Neural progenitor cell (in vitro differentiated cells): ENCODE results near the gene CCDC85C.

Experiments used
- CTCF ChIP-seq: fragments of 200-600 bp; sonication (generic); IDR thresholded peaks from 2 replicates; pipeline ENCODE4 v1.5.1; 2017; ENCODE audit warnings: antibody characterized with exemption, mild to moderate bottlenecking
- EZH2 ChIP-seq: fragments of 200-600 bp; sonication (generic); IDR thresholded peaks from 2 replicates; pipeline ENCODE4 v1.6.1; 2017; ENCODE audit warnings: antibody characterized with exemption, mild to moderate bottlenecking, moderate library complexity
- EZH2phosphoT487 ChIP-seq: fragments of 200-600 bp; sonication (generic); IDR thresholded peaks from 2 replicates; pipeline ENCODE4 v1.6.1; 2017; ENCODE audit warnings: antibody characterized with exemption

- TF ChIP-seq CTCF: no peak
- no peak for TF ChIP-seq EZH2
- no peak for TF ChIP-seq EZH2phosphoT487
These were observed 130.5 kb downstream of the CCDC85C start for GRCh38 chr14:99473458-99473857.
